ENCODE results near the gene LCP1.

DNA sequence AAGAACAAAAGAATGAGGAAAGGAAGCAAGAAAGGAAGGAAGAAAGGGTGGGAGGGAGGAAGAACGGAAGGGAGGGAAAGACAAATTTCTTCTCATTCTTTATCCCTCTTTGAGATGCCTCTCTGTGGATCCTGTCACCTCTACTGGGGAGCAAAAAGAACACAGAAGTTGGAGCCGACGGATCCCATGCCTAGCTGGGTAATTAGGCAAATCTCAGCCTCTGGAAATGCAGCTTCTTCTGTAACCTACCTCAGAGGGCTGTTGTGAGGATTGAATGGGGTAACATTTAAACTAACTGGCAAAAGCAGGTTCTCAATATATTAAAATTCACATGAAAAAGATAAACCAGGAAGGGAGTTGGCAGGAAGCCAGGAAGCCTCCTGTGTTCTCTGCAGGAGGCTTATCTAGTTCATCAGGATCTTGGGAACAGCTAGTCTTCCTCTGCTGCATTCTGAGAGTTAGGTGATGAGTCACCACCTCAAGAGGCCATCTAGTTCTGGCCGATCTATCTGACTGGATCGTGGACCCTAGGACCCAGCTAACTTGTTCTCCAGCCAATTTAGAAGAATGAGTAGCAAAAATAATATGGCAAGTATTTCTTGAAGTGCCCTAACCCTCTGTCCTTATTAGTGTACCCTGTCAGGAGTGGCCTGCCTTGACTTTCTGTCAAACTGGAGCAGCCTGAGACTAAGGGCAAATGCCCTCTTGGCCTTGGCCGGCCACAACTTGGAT lies 61.9 kb downstream of the LCP1 start:
- TF ChIP-seq YY1 (IDR thresholded peaks at IDR 0.05; ENCODE audit: insufficient read depth, insufficient read length) (no peak), SUZ12 (IDR thresholded peaks at IDR 0.05; ENCODE audit: extremely low read depth, insufficient read depth, insufficient read length) (no peak)
